AG09309 (cell line): Measurements from ENCODE around the gene SLC8A1.

ENCODE experiments used
- DNase-seq: peaks from one replicate; pipeline ENCODE4 v3.0.0-alpha.2; 2010; ENCODE audit warnings: low read depth
- H3K4me3 ChIP-seq: 2 replicates; pipeline ENCODE4 v1.5.1; 2011; ENCODE audit warnings: mild to moderate bottlenecking, low read depth, low read length, moderate library complexity; ENCODE audit not compliant: control insufficient read depth
- TF ChIP-seq, protein P1 (sequence below): IDR thresholded peaks from 2 replicates; pipeline ENCODE4 v1.5.1; 2011; ENCODE audit warnings: mild to moderate bottlenecking, low read depth, low read length, inconsistent platforms; ENCODE audit not compliant: insufficient read depth, control insufficient read depth; ENCODE audit errors: missing control alignments

The SLC8A1 gene

DNA sequence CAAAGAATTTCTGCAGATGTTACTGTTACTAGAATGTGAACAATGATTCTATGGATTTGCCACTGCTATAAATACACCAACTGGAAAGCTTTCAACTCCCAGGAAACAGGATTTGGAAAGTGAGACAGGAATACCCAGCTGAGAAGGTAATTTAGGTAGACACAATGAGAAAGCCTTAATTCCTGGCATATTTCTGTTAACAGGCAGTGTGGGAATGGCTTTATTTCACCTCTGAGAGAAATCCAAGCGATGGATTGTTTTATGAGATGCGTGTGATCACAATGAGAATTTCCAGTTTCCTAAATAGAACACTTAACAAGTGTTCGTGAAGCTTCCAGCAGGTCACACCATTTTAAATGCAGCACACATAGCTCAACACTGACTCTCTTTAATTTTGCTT is 133.0 kb downstream of the SLC8A1 start:
- H3K4me3 ChIP-seq = no peak overlapping the region
- TF ChIP-seq, protein P1, sequence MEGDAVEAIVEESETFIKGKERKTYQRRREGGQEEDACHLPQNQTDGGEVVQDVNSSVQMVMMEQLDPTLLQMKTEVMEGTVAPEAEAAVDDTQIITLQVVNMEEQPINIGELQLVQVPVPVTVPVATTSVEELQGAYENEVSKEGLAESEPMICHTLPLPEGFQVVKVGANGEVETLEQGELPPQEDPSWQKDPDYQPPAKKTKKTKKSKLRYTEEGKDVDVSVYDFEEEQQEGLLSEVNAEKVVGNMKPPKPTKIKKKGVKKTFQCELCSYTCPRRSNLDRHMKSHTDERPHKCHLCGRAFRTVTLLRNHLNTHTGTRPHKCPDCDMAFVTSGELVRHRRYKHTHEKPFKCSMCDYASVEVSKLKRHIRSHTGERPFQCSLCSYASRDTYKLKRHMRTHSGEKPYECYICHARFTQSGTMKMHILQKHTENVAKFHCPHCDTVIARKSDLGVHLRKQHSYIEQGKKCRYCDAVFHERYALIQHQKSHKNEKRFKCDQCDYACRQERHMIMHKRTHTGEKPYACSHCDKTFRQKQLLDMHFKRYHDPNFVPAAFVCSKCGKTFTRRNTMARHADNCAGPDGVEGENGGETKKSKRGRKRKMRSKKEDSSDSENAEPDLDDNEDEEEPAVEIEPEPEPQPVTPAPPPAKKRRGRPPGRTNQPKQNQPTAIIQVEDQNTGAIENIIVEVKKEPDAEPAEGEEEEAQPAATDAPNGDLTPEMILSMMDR = no peak
- no peak for DNase-seq

DNA sequence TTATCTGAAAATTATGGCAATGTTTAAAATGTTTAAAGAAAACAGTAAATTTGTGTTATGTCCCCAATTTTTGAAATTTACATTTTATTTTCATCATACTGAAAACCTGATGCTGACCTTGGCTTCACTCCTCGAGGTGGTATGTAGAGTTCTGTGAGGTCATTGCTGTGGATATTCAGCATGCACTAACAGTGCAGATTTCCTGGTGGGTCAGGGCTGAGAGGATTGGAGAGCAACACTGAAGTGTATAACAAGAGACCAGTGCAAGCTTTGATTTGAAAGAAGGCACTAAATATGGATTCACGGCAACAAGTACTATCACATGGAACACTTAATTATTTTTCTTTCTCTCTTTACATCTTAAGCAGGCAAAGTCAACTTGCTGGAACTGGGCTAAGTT is 134.1 kb downstream of the SLC8A1 start:
- H3K4me3 ChIP-seq = no peak overlapping the region
- TF ChIP-seq, protein P1 = no peak
- DNase-seq = no peak

DNA sequence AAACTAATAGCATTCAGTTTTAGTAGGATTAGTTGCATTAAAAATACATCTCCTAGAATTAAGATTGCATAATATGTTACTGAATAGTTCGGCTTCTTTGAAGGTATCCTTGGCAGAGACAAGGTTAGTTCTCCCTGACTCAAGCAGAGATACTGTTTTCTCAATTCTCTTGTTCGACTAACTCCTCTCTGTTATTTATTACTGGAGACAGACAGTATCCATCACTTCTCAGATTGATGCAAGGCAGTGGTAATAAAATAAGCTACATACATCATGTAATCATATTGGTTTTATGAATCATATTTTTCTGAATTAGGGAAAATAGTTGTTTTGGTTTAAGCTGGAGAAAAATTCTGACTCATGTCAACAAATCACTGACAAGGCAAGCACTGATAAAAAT is 134.8 kb downstream of the SLC8A1 start:
- DNase-seq = no peak
- H3K4me3 ChIP-seq = no peak overlapping the region
- TF ChIP-seq, protein P1 = no peak

DNA sequence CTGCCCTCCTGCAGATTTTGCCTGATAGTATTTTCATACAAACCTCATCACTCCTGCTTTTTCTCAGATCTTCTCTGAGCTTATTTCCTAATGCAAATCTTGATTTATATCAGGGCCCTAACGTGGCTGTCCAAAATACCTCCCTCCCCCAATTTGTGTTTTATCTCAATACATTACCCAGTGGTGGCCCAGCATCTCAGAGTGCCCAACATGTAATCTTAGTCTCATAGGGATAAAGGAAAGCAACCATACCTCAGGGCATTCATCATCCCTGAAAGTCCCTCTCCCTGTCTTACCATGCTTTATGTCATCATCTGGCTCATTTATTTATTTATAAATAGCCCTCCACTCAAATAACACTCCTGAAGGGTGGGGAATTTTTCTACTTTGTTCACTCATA is 135.3 kb downstream of the SLC8A1 start:
- no peak for DNase-seq
- TF ChIP-seq, protein P1 = no peak
- no peak overlapping the region for H3K4me3 ChIP-seq

DNA sequence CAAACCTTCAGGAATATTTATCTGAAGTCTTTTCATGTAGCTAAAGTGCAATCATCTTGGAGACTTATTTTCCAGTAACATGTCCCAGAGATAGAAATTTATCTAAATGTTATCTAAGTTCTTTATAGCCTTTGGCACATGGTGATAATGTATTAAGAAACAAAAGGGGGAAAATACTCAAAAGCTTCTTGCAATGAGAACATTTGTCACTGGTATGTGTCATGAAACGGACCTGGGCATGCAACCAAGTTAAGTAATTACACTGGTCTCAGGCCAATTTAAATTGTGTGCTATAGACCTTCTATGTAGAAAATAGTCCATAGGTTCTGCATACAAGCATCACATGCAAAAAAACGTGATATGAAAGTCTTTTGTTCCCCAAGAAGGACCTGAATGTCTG is 136.2 kb downstream of the SLC8A1 start:
- no peak overlapping the region for H3K4me3 ChIP-seq
- no peak for DNase-seq
- TF ChIP-seq, protein P1 = no peak

DNA sequence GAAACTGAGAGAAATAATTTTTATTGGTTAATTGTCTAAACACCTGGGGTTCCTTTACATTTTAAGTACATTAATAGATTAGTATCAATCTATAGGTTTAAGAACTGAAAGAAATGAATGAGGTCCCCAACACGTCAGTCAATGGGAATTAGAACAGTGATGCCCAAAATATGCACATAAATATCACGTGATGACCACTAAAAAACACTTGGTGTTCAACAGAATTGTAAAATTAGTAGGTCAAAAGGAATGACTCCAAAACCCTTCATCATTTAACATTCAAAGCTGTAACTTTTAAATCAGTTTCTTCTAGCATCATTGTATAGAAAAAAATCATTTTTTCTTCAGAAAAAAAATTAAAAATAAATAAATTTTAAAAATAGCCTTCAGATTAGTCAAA is 140.9 kb downstream of the SLC8A1 start:
- H3K4me3 ChIP-seq = no peak overlapping the region
- no peak for DNase-seq
- TF ChIP-seq, protein P1 = no peak

DNA sequence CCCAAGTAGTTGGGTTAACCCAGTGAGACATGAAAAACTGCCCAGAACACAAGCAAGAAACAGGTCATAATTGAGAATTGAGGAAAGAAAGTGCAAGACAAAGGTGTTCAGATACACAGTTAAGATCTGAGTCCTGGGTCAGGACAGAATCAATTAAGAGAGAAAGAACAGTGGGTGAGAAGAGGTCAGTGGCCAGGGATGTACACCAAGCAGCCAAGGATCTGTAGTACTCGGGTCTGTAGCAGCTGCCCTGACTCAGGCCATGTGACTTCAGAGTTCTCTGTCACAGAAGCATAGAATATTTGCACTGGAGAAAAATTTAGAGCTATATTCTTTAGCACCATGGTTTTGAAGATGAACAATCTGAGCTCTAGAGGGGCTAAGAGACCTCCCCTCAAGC is 141.6 kb downstream of the SLC8A1 start:
- TF ChIP-seq, protein P1 = no peak
- H3K4me3 ChIP-seq = no peak overlapping the region
- DNase-seq = no peak
